HL-60/S4 (cell line): ENCODE results near the gene CPN2.

Source experiments
- in situ Hi-C: fragments of 300-500 bp; cut with MboI; formaldehyde crosslinking; loops from 2 replicates; pipeline ENCODE4 v1.14.3; 2022; ENCODE audit warnings: low sequenced_read_pairs

The CPN2 gene

GRCh38 chr3:194382196-194382891 lies 31.2 kb upstream of the CPN2 start:
- in situ Hi-C loops: no loop called here

GRCh38 chr3:194381460-194381875 lies 30.3 kb upstream of the CPN2 start:
- in situ Hi-C loops: no loop called here

GRCh38 chr3:194380326-194380725 lies 29.2 kb upstream of the CPN2 start:
- in situ Hi-C loops: no loop called here

- in situ Hi-C loops: no loop called here
Measured at GRCh38 chr3:194379651-194380050, 28.5 kb upstream of the CPN2 start.

- in situ Hi-C loops: no loop called here
Measured at GRCh38 chr3:194379231-194379630, 28.1 kb upstream of the CPN2 start.

GRCh38 chr3:194377708-194378107 lies 26.6 kb upstream of the CPN2 start:
- in situ Hi-C loops: no loop called here

GRCh38 chr3:194376241-194376560 lies 25.1 kb upstream of the CPN2 start:
- in situ Hi-C loops: no loop called here

GRCh38 chr3:194375473-194376240 lies 24.5 kb upstream of the CPN2 start:
- in situ Hi-C loops: no loop called here

- in situ Hi-C loops: no loop called here
Measured at GRCh38 chr3:194374935-194375334, 23.8 kb upstream of the CPN2 start.

- in situ Hi-C loops: no loop called here
Measured at GRCh38 chr3:194373899-194374298, 22.8 kb upstream of the CPN2 start.

GRCh38 chr3:194373028-194373427 lies 21.9 kb upstream of the CPN2 start:
- in situ Hi-C loops: no loop called here

GRCh38 chr3:194370753-194371152 lies 19.6 kb upstream of the CPN2 start:
- in situ Hi-C loops: no loop called here

- in situ Hi-C loops: no loop called here
Measured at GRCh38 chr3:194369522-194370279, 18.6 kb upstream of the CPN2 start, which contains the start of gene LRRC15. Gene LRRC15 (minus strand): TSS chr3:194369743. CDS start chr3:194361043, 8,700 bp downstream.

GRCh38 chr3:194368918-194369317 lies 17.8 kb upstream of the CPN2 start:
- in situ Hi-C loops: no loop called here

GRCh38 chr3:194367992-194368841 lies 17.1 kb upstream of the CPN2 start:
- in situ Hi-C loops: no loop called here

GRCh38 chr3:194365978-194366490 lies 14.9 kb upstream of the CPN2 start:
- in situ Hi-C loops: no loop called here

GRCh38 chr3:194365526-194365925 lies 14.4 kb upstream of the CPN2 start:
- in situ Hi-C loops: no loop called here

- in situ Hi-C loops: no loop called here
Measured at GRCh38 chr3:194364652-194365434, 13.7 kb upstream of the CPN2 start.

- in situ Hi-C loops: no loop called here
Measured at GRCh38 chr3:194364314-194364651, 13.2 kb upstream of the CPN2 start.

GRCh38 chr3:194360568-194360967 lies 9.4 kb upstream of the CPN2 start:
- in situ Hi-C loops: no loop called here
